RWPE2 (cell line): ENCODE measurements around the gene OASL.

Source experiments
- ATAC-seq: fragments of 200-7000 bp; cut with Tn5 transposase; 3 replicates; pipeline ENCODE4 v1.9.1; 2021; ENCODE audit warnings: low read depth
- DNase-seq: peaks from one replicate; pipeline ENCODE4 v3.0.0-alpha.2; 2020; ENCODE audit warnings: low spot score
- H3K27ac ChIP-seq: fragments of 450-650 bp; 2 replicates; pipeline ENCODE4 v1.5.1; 2017; ENCODE audit warnings: mild to moderate bottlenecking; ENCODE audit not compliant: poor library complexity, severe bottlenecking
- H3K27me3 ChIP-seq: fragments of 250-450 bp; sonication (Bioruptor Pico); 2 replicates; pipeline ENCODE4 v1.5.1; 2021; ENCODE audit warnings: mild to moderate bottlenecking, moderate library complexity; ENCODE audit not compliant: insufficient read depth, poor library complexity, severe bottlenecking
- H3K36me3 ChIP-seq: fragments of 250-450 bp; sonication (Bioruptor Pico); 2 replicates; pipeline ENCODE4 v1.5.1; 2020; ENCODE audit warnings: low read depth, mild to moderate bottlenecking, moderate library complexity
- H3K4me1 ChIP-seq: fragments of 250-450 bp; sonication (Bioruptor Pico); 2 replicates; pipeline ENCODE4 v1.5.1; 2021; ENCODE audit warnings: mild to moderate bottlenecking, moderate library complexity; ENCODE audit not compliant: insufficient read depth, poor library complexity, severe bottlenecking
- H3K4me3 ChIP-seq: fragments of 250-450 bp; sonication (Bioruptor Pico); 2 replicates; pipeline ENCODE4 v1.5.1; 2021; ENCODE audit warnings: mild to moderate bottlenecking, moderate library complexity; ENCODE audit not compliant: severe bottlenecking
- H3K9me3 ChIP-seq: fragments of 250-450 bp; sonication (Bioruptor Pico); 2 replicates; pipeline ENCODE4 v1.5.1; 2021; ENCODE audit warnings: mild to moderate bottlenecking, moderate library complexity; ENCODE audit not compliant: severe bottlenecking
- CTCF ChIP-seq: fragments of 450-650 bp; IDR thresholded peaks from one replicate; pipeline ENCODE4 v1.5.1; 2017; ENCODE audit warnings: mild to moderate bottlenecking, moderate library complexity; ENCODE audit not compliant: poor library complexity, severe bottlenecking

Gene OASL

GRCh38 chr12:120998435-120998834 is 40.6 kb downstream of the OASL start:
- H3K9me3 ChIP-seq = no peaks in the 10 kb centered on the region
- no peak for TF ChIP-seq CTCF
- peaks cover 4% of the 10 kb centered on the region; the same call in 1 of the 2 replicates for H3K36me3 ChIP-seq
- no peak overlapping the region for H3K4me3 ChIP-seq
- no peak for DNase-seq
- ATAC-seq = no peak
- H3K27ac ChIP-seq = no peak overlapping the region
- no peaks in the 10 kb centered on the region for H3K4me1 ChIP-seq
- no peaks in the 10 kb centered on the region for H3K27me3 ChIP-seq

DNA sequence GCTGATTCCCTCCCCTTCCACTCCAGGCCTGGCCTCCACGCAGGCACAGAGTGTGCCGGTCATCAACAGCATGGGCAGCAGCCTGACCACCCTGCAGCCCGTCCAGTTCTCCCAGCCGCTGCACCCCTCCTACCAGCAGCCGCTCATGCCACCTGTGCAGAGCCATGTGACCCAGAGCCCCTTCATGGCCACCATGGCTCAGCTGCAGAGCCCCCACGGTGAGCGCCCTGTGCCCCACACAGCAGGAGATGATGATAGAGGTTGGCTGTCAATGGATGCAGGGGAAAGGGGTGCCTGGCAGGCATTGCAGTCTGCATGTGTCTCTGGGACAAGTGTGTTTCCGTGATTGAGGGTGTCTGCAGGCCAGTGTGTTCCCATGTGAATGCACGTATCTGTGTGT is 41.6 kb downstream of the OASL start:
- TF ChIP-seq CTCF = no peak
- ATAC-seq = no peak
- DNase-seq = no peak
- H3K4me3 ChIP-seq = no peak overlapping the region
- no peaks in the 10 kb centered on the region for H3K36me3 ChIP-seq
- no peaks in the 10 kb centered on the region for H3K9me3 ChIP-seq
- H3K4me1 ChIP-seq = no peaks in the 10 kb centered on the region
- no peaks in the 10 kb centered on the region for H3K27me3 ChIP-seq
- H3K27ac ChIP-seq = no peak overlapping the region

DNA sequence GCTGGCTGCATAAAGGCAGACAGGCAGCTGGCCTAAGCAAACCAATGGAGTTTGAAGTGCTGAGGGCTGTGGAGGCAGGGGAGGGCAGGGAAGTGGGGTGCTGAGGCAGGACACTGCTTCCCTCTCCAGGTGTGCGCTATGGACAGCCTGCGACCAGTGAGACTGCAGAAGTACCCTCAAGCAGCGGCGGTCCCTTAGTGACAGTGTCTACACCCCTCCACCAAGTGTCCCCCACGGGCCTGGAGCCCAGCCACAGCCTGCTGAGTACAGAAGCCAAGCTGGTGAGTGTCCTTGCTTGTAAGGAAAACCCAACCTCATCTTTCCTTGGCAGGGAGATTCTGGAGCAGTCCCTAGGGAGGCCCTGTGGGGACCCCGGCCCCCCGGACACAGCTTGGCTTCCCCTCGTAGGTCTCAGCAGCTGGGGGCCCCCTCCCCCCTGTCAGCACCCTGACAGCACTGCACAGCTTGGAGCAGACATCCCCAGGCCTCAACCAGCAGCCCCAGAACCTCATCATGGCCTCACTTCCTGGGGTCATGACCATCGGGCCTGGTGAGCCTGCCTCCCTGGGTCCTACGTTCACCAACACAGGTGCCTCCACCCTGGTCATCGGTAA is 42.8 kb downstream of the OASL start:
- no peak for TF ChIP-seq CTCF
- ATAC-seq = no peak
- no peak overlapping the region for H3K27ac ChIP-seq

DNA sequence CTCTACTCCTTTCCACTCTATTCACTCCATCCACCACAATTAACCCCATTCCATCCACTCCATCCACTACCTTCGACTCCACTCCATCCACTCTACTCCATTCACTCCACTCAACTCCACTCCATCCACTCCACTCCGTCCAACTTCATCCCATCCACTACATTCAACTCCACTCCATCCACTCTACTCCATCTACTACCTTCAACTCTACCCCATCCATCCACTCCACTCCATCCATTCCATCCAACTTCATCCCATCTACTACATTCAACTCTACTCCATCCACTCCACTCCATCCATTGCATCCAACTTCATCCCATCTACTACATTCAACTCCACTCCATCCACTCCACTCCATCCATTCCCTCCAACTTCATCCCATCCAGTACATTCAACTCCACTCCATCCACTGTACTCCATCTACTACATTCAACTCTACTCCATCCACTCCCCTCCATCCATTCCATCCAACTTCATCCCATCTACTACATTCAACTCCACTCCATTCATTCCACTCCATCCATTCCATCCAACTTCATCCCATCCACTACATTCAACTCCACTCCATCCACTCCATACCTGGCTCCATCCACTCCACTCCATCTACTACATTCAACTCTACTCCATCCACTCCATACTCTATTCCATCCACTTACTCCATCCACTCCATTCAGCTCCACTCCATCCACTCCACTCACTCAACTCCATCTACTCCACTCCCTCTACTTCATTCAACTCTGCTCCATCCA is 44.3 kb downstream of the OASL start:
- no peak for TF ChIP-seq CTCF
- Histone ChIP-seq H3K27me3 (peaks cover 5% of the 10 kb centered on the region), H3K4me1 (no peaks in the 10 kb centered on the region), H3K9me3 (no peaks in the 10 kb centered on the region), H3K27ac (no peak overlapping the region), H3K4me3 (no peak overlapping the region), H3K36me3 (no peaks in the 10 kb centered on the region)
- ATAC-seq (no peak), DNase-seq (no peak)

More for the DNA sequence above, 42.8 kb downstream of the OASL start:
- H3K4me1 ChIP-seq = no peaks in the 10 kb centered on the region
- no peaks in the 10 kb centered on the region for H3K36me3 ChIP-seq
- H3K27me3 ChIP-seq = no peaks in the 10 kb centered on the region
- DNase-seq = no peak
- H3K4me3 ChIP-seq = no peak overlapping the region
- no peaks in the 10 kb centered on the region for H3K9me3 ChIP-seq

GRCh38 chr12:120994059-120994458 is 45.0 kb downstream of the OASL start:
- no peaks in the 10 kb centered on the region for H3K36me3 ChIP-seq
- DNase-seq = no peak
- no peak overlapping the region for H3K4me3 ChIP-seq
- peaks cover 5% of the 10 kb centered on the region for H3K27me3 ChIP-seq
- no peaks in the 10 kb centered on the region for H3K4me1 ChIP-seq
- H3K27ac ChIP-seq = no peak overlapping the region
- ATAC-seq = no peak
- H3K9me3 ChIP-seq = no peaks in the 10 kb centered on the region
- no peak for TF ChIP-seq CTCF
